Measurements from ENCODE around the gene COL18A1.

DNA sequence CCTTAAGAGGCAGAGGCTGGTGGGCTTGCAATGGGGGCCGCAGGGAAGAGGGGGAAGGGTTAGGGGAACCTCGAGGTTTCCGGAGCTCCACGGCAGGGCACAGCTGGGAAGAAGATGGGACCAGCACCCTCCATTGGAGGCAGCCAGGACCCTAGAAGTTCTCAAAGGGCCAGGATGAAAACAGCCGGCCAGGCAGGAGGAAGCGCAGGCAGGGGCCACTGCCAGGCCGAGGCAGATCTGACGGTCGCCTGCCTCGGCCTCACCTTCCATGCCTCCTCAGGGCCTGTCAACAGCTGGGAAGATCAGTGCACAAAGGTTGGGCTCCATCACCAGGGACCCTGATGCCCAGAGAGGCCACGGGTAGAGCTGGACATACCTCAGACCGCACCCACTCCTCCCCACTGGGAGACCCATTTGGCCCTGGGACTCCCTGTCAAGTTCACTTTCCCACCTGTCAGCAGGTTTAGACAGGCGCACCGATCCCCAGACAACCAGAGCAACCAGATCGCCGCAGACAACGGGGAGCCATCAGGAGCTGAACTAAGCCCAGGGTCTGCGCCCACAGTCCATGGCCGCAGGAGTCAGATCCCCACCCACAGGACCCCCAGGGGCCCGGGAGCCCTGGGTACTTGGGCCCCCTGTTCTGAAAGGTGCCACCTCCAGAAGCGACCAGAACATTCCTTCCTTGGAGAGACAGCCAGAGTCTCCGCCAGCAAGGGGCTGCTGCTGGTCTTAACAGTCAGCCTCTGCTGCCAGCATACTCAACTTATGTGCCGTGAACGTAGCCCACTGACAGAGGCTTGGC, 135.0 kb downstream of the COL18A1 start:
- TF ChIP-seq POLR2A (IDR thresholded peaks at IDR 0.05), result no peak
- TF ChIP-seq, protein P1, sequence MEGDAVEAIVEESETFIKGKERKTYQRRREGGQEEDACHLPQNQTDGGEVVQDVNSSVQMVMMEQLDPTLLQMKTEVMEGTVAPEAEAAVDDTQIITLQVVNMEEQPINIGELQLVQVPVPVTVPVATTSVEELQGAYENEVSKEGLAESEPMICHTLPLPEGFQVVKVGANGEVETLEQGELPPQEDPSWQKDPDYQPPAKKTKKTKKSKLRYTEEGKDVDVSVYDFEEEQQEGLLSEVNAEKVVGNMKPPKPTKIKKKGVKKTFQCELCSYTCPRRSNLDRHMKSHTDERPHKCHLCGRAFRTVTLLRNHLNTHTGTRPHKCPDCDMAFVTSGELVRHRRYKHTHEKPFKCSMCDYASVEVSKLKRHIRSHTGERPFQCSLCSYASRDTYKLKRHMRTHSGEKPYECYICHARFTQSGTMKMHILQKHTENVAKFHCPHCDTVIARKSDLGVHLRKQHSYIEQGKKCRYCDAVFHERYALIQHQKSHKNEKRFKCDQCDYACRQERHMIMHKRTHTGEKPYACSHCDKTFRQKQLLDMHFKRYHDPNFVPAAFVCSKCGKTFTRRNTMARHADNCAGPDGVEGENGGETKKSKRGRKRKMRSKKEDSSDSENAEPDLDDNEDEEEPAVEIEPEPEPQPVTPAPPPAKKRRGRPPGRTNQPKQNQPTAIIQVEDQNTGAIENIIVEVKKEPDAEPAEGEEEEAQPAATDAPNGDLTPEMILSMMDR (IDR thresholded peaks at IDR 0.05), result no peak
